SJCRH30 (cell line): ENCODE measurements around the gene HK3. TPM values are rescaled to one million over a fixed set of nuclear protein-coding genes. Genes with fewer than 3 reads are reported as not detected.

Source experiments
- DNase-seq, 2 experiments: peaks; one replicate each; pipeline ENCODE4 v3.0.0-alpha.2; 2015 to 2020
- H3K27ac ChIP-seq: fragments of 250-450 bp; sonication (Bioruptor Pico); 2 replicates; pipeline ENCODE4 v1.5.1; 2020; ENCODE audit warnings: mild to moderate bottlenecking, moderate library complexity
- H3K27me3 ChIP-seq: fragments of 250-450 bp; sonication (Bioruptor Pico); 2 replicates; pipeline ENCODE4 v1.5.1; 2020; ENCODE audit warnings: mild to moderate bottlenecking, moderate library complexity
- H3K36me3 ChIP-seq: fragments of 250-450 bp; sonication (Bioruptor Pico); 2 replicates; pipeline ENCODE4 v1.5.1; 2020; ENCODE audit warnings: mild to moderate bottlenecking, moderate library complexity
- H3K4me1 ChIP-seq: fragments of 250-450 bp; sonication (Bioruptor Pico); 2 replicates; pipeline ENCODE4 v1.5.1; 2020; ENCODE audit warnings: mild to moderate bottlenecking, moderate library complexity
- H3K4me3 ChIP-seq: fragments of 250-450 bp; sonication (Bioruptor Pico); 2 replicates; pipeline ENCODE4 v1.5.1; 2020; ENCODE audit warnings: mild to moderate bottlenecking, moderate library complexity
- H3K9me3 ChIP-seq: fragments of 250-450 bp; sonication (Bioruptor Pico); replicated peaks from 2 replicates; pipeline ENCODE4 v1.5.1; 2020; ENCODE audit warnings: mild to moderate bottlenecking, moderate library complexity
- total RNA-seq: library from RNA; depleted of rRNA; stranded (reverse); fragments of >200 nt; shearing (Covaris generic); gene quantifications from 2 replicates; pipeline ENCODE4 v1.2.3, GENCODE V29; 2014

Gene HK3
- total RNA-seq, 1 experiment from 2014 or later = not detected

DNA sequence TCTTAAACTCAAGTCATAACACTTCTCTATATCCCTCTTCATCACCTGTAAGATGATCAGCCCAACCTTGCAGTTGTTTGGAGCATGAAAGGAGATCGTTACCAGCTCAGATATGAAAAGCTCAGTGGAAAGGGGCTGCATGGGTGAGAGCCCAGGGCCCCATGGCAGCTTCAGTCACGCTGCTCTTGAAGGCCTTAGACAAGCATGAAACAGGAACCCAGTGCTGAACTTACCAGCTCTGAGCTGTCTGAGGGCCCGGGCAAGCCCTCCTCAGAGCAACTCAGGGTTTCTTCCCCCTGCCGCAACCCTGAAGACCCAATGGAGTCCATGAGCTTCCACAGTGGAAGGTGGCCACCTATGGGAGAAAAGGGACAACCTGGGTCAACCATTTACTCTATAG lies 3.3 kb downstream of the HK3 start:
- Histone ChIP-seq H3K9me3 (no peaks in the 10 kb centered on the region), H3K27ac (no peak overlapping the region), H3K4me1 (peaks cover 2% of the 10 kb centered on the region; the same call in 1 of the 2 replicates), H3K27me3 (no peaks in the 10 kb centered on the region), H3K4me3 (no peak overlapping the region), H3K36me3 (0 out of 2 replicates have a peak, but pooled peaks cover 2% of the 10 kb centered on the region)
- no peak for DNase-seq

DNA sequence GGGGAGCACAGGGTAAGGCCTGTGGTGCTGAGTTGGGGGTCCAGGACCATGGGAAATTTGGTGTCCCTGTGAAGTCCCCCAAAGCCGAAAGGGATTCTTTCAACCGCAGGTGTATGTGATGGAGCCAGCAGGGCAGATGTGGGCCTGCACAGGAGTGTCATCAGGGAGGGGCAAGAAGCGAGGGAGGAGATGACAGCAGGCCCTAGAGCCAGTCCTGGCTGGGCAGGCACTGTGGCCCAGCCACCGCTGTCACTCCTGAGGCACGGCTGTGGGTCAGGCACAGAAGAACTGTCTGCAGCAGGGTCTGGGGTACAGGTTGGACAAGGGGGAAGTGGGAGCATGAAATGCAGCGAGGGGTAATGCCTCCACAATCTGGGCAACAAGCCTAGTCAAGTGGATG lies 4.8 kb downstream of the HK3 start:
- H3K4me3 ChIP-seq = no peak overlapping the region
- no peaks in the 10 kb centered on the region for H3K36me3 ChIP-seq
- no peak for DNase-seq
- H3K9me3 ChIP-seq = no peaks in the 10 kb centered on the region
- H3K27me3 ChIP-seq = no peaks in the 10 kb centered on the region
- no peak overlapping the region for H3K27ac ChIP-seq
- H3K4me1 ChIP-seq = no peaks in the 10 kb centered on the region

DNA sequence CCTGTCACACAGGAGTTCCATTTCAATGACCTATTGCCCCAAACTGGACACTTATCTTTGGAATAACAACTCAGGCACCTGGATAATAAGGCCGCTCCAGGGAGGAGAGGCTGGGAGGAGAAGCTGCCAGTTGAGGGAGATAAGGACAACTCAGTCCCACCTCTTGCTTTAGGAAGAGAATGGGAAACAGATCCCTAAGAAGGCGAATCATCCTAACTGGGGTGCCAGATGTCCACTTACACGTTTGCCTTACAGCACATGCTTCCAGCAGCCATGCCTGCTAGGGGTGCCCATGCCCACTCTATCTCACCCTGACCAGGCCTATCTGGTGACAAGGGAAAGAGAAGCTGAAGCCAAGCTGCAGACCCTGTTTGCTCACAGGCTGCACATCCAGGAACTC lies 6.5 kb downstream of the HK3 start:
- H3K27me3 ChIP-seq = no peaks in the 10 kb centered on the region
- DNase-seq = no peak
- H3K4me1 ChIP-seq = no peaks in the 10 kb centered on the region
- no peaks in the 10 kb centered on the region for H3K36me3 ChIP-seq
- H3K27ac ChIP-seq = no peak overlapping the region
- H3K9me3 ChIP-seq = no peaks in the 10 kb centered on the region
- no peak overlapping the region for H3K4me3 ChIP-seq

DNA sequence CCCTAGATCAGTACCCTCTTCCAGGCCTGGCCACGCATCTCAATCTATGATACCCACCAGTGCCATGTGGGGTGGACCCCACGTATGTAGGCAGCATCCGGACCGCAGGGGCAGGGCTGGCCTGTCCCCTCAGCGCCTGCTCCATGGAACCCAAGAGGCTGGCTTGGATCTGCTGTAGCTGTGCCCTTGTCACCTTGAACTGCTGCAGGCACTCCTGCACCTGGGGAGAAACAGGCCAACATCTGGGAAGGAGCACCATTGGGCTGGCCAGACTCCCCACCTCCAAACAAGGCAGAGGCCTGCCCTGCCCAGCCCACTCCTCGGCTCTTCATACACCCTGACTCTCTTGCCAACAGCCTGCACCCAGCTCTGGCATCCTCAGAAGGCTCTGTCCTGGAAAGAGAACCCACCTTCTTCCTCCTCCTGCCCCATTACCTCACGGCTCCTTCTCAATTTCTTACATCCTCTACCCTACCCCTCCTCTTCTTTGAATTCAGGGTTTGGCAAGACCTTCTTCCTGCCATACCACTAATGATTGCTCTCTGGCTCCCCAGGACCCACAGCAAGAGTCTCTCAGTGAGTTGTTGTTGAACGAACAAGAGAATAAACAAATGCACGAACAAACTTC lies 7.7 kb downstream of the HK3 start:
- Histone ChIP-seq H3K27ac (no peak overlapping the region), H3K4me3 (no peak overlapping the region), H3K9me3 (no peaks in the 10 kb centered on the region), H3K27me3 (no peaks in the 10 kb centered on the region), H3K36me3 (no peaks in the 10 kb centered on the region), H3K4me1 (no peaks in the 10 kb centered on the region)
- DNase-seq = no peak

DNA sequence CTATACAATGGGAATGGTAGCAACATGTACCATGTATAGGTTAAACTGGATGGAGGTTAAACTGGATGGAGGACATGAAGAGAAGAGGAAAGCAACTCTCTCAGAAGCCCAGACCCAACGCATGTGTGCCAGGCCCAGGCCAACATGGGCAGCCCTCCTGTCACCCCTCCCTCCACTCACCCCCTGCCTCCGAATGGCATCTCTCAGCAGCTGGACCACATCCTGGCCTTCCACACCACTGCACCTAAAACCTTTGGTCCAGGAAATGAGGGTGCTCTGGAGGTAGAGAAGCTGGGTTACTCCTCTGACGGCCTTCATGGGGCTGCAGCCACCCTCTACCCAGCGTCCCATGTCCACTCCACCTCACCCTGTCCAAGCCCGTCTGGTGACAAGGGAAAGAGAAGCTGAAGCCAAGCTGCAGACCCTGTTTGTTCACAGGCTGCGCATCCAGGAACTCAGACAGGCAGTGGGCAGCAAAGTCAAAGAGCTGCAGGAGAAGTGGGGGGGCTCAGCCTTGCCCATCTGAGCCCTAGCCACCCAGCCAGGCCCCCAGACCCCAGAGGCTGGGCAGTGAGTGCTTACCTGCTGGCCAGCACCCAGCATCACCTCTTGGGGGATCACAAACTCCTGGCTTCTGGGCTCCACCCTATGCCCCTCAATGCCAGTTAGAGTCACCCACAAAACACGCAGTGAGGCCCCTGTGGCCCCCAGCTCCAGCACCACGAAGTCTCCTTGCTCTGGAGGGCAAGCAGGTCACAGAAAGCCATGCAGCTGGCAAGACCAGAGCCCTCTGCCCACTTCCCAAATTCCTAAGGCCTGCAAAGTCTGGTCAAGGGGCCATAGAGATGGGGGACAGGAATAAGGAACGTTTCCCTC lies 8.5 kb downstream of the HK3 start:
- Histone ChIP-seq H3K27me3 (peaks cover 3% of the 10 kb centered on the region; the same call in 1 of the 2 replicates), H3K27ac (no peak overlapping the region), H3K4me3 (no peak overlapping the region), H3K9me3 (no peaks in the 10 kb centered on the region), H3K4me1 (no peaks in the 10 kb centered on the region), H3K36me3 (no peaks in the 10 kb centered on the region)
- no peak for DNase-seq

DNA sequence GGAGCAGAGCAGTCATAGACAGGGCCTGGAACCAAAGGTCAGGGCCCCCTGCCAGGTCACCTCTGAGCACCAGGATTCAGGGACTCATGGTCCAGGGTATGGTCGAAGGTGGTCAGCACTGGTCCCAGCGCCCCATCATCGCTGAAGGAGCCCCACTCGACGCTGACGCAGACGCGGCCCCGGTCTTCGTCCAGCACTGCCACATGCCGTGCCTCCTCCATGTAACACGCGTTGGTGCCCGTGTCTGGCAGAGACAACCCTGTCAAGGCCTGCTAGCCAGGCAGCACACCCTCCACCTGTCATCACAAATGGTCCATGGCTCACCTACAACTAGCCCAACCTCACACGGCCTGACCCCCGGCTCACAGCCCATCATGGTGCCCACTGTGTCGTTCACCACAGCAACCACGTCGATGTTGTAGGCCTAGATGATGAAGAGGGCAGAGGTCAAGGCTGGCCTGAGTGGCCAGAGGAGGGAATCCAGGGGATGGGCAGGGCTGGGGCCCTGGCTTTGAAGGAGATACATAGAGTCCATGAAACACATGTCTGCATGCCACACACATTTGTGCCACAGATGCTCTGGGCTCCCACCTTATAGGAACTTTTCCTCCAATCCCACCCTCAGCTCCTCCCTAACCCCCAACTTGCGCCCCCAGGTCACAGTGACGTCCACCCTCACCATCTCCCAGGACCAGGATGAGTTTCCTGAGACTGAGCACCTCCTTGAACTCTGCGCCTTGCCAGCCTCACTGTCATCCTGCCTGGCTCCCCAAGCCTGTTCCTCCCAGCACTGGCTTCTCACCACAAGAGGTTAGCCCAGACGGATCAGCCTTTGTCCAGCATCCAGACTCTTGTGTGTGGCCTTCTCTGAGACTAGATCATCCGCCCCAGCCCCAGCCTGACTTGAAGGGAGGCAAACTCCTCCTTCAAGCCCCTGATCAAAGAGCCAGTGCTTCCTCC lies 9.5 kb downstream of the HK3 start:
- no peak overlapping the region for H3K4me3 ChIP-seq
- H3K36me3 ChIP-seq = no peaks in the 10 kb centered on the region
- no peaks in the 10 kb centered on the region for H3K4me1 ChIP-seq
- H3K27ac ChIP-seq = no peak overlapping the region
- peaks cover 3% of the 10 kb centered on the region; the same call in 1 of the 2 replicates for H3K27me3 ChIP-seq
- DNase-seq = no peak
- H3K9me3 ChIP-seq = no peaks in the 10 kb centered on the region

DNA sequence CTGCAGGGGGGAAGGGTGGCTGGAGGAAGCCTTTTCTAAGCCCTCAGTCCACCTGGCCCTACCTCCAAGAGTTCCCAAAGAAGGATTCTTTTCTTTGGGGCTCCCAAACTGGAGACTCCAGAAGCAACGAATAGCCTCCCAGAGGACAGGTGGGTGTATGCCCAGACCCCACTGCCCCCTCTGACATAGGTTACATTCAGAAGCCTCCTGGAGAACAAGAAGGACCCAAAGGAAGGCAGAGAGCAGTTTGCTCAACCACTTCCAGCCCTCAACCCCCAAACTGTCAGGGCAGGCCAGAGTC lies 10.3 kb downstream of the HK3 start:
- no peak overlapping the region for H3K4me3 ChIP-seq
- H3K27ac ChIP-seq = no peak overlapping the region
- no peaks in the 10 kb centered on the region for H3K9me3 ChIP-seq
- no peaks in the 10 kb centered on the region for H3K4me1 ChIP-seq
- DNase-seq = no peak
- H3K36me3 ChIP-seq = no peaks in the 10 kb centered on the region
- H3K27me3 ChIP-seq = peaks cover 3% of the 10 kb centered on the region; the same call in 1 of the 2 replicates

DNA sequence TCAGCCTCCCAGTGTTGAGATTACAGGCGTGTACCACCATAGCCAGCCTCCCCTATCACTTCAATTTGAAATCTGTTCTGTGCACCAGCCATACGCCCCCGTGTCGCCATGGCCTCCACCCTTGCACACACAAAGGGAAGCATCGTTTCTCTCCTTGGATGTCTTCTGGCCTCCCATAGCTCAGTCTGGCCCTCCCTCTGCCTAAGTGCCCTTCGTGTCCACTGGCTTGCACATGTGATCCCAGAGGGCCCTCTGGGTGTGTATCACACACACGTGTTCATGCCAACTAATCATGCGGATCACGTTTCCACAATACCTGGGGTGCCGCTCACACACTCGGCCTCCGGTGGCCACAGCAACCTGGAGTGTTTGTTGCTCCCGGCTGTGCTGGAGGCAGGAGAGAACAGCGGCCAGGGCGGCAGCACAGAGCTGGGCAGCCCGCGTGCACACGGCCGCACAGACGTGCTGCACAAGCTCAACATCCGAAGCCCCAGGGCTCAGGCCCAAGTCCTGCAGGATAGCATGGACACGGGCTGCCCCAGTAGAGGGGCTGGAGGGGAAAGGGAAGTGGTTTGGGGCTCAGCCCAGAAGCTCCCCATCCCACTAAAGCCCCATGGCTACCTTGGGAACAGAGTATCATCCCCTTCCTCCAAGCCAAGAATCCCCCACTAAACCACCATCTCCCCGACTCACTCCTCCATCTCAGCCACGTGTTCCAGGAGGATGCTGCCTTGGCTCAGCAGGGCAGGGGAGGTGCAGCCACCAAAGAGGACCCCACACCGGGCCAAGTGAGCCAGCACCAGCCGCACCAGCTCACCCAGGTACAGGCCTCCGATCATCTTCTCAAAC lies 10.9 kb downstream of the HK3 start:
- Histone ChIP-seq H3K4me1 (no peaks in the 10 kb centered on the region), H3K27me3 (peaks cover 3% of the 10 kb centered on the region; the same call in 1 of the 2 replicates), H3K27ac (no peak overlapping the region), H3K4me3 (no peak overlapping the region), H3K9me3 (no peaks in the 10 kb centered on the region), H3K36me3 (no peaks in the 10 kb centered on the region)
- DNase-seq = no peak

DNA sequence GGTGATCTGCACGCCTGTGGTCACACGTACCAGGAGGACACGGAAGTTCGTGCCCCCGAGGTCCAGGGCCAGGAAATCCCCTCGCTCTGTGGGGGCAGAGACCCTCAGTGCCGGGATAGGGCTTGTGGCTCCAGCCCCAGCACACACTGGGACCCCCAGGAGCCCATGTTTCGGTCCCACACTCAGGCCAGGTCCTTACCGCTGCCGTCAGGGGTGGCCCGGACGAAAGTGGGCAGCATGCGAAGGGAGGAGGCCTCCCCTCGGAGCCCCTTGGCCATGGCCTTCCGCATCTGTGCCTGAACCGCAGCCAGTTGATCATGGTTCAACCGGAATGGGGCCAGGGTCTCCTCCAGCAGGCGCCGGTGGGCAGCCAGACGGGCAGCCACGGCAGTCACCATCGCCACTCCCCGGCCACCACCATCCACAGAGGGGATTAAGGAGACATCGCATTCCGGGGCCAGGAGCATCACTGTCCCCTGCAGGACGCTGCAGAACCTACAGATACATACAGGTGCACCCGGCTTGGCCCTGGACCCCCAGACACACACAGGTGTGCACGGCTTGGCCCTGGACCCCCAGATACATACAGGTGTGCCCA lies 11.8 kb downstream of the HK3 start:
- Histone ChIP-seq H3K27me3 (peaks cover 3% of the 10 kb centered on the region; the same call in 1 of the 2 replicates), H3K27ac (no peak overlapping the region), H3K4me1 (no peaks in the 10 kb centered on the region), H3K36me3 (no peaks in the 10 kb centered on the region), H3K9me3 (no peaks in the 10 kb centered on the region), H3K4me3 (no peak overlapping the region)
- DNase-seq = no peak

DNA sequence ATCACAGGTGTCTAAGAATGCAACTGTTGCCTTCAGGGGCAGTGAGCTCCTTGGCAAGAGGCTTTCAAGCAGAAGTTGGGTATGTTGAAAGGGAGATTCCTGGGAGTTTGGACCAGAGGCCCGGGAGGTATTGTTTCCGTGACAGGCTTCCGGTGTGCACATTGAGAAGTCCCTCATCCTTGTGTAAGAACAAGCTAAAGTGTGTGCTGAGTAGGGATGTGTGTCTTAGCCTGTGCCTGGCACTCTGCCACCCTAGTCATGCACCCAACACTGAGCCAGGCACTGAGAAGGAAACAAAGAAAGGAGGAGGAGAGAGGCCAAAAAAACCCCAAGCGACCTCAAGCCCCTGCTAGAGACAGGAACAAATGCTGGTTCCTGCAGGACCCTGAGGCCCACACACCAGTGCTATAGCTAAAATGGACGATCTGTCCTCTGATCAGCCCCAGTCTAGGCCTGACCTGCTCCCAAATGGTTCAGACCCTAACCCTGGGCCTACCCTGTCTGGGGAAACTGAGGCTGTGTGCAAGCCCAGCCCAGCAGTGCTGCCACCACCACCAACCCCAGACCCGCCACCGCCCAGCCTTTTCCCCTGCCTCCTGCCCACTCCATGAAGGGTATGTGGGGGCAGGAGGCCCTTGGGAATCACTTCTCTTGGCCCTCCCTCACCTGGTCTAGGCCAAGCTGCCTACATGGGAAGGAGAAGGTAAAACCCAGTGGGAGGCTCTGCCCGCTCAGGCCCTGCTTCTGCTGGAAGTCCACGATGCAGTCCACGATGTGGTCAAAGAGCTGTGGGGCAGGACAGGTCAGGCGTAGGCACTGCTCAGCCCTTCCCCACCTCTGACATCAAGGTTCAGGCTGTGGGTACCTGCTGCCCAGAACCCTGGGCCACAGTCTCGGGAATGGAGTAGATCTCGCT lies 12.6 kb downstream of the HK3 start:
- Histone ChIP-seq H3K4me1 (no peaks in the 10 kb centered on the region), H3K27me3 (peaks cover 3% of the 10 kb centered on the region; the same call in 1 of the 2 replicates), H3K4me3 (no peak overlapping the region), H3K36me3 (no peaks in the 10 kb centered on the region), H3K9me3 (no peaks in the 10 kb centered on the region), H3K27ac (no peak overlapping the region)
- no peak for DNase-seq

DNA sequence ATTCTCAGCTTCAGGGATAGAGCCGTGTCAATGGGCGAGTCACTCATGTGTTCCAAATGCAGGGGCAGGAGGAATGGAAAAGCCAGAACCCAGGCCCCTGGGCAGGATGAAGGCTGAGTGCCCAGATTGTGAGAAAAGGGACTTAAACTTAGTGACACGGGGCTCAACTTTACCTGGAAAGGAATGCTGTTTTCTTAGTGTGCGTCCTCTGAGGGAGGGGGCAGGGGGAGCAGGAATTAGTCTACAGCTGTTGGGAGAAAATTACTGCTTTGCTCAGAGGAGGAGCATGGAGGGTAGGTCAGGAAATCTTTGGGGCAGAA lies 14.6 kb downstream of the HK3 start:
- Histone ChIP-seq H3K4me3 (no peak overlapping the region), H3K36me3 (no peaks in the 10 kb centered on the region), H3K27ac (no peak overlapping the region), H3K9me3 (no peaks in the 10 kb centered on the region), H3K4me1 (no peaks in the 10 kb centered on the region), H3K27me3 (peaks cover 3% of the 10 kb centered on the region; the same call in 1 of the 2 replicates)
- no peak for DNase-seq

DNA sequence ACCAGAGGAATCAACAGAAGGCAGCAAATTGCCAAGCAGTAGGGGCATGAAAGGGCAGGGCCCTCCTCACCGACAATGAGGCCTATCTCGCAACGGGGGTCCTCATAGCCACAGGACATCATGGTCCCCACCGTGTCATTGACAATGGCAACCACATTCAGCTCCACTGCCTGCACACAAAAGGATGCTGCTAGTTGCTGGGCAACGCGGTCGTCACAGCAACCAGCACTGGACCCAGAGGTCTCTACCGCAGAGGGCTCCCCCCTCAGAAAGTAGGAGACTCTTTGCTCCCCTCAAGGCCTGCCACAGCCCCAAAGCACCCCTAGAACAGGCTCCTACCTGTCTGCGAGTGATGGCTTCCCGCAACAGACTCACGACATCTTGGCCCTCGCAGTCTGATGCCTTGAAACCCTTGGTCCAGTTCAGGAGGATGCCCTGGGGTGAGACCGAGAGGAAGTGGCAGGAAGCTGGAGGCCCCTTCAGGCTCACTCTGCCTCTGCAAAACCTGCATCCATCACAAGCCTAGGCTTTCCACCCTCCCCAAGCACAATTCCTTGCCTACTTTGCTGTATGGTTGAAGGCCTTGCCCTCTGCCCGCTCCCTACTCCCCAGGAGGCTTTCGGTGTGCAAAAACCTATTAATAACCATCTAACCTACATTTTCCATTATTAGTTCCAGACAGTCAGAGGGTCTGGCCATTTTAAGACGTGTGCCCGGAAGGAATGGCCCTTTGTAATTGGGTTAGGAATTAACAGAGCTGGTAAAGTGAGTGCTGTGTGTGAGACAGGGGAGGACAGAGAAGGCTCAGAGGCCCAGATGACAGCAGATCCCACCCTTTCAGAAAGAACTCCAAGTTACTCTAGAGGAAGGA lies 15.2 kb downstream of the HK3 start:
- H3K4me1 ChIP-seq = no peaks in the 10 kb centered on the region
- H3K27ac ChIP-seq = no peak overlapping the region
- no peaks in the 10 kb centered on the region for H3K36me3 ChIP-seq
- peaks cover 7% of the 10 kb centered on the region for H3K27me3 ChIP-seq
- no peaks in the 10 kb centered on the region for H3K9me3 ChIP-seq
- no peak overlapping the region for H3K4me3 ChIP-seq
- DNase-seq = no peak
